HEK293 (cell line): ENCODE results near the gene AGRN.

Experiments
- BCL11B ChIP-seq: fragments of 450-650 bp; formaldehyde crosslinking; IDR thresholded peaks from 2 replicates; pipeline ENCODE4 v1.5.1; 2016; ENCODE audit warnings: low read depth, missing biosample characterization, missing genetic modification characterization
- GLIS2 ChIP-seq: fragments of 450-650 bp; formaldehyde crosslinking; IDR thresholded peaks from 2 replicates; pipeline ENCODE4 v1.5.1; 2016; ENCODE audit warnings: missing biosample characterization, missing genetic modification characterization
- PRDM6 ChIP-seq: fragments of 450-650 bp; formaldehyde crosslinking; IDR thresholded peaks from 2 replicates; pipeline ENCODE4 v1.5.1; 2017; ENCODE audit warnings: missing biosample characterization, missing genetic modification characterization
- SALL2 ChIP-seq: fragments of 450-650 bp; formaldehyde crosslinking; IDR thresholded peaks from 2 replicates; pipeline ENCODE4 v1.5.0; 2017; ENCODE audit warnings: missing biosample characterization, mild to moderate bottlenecking, missing genetic modification characterization, borderline replicate concordance
- SP7 ChIP-seq: fragments of 450-650 bp; formaldehyde crosslinking; IDR thresholded peaks from 2 replicates; pipeline ENCODE4 v1.5.1; 2016; ENCODE audit warnings: missing biosample characterization, missing genetic modification characterization
- ZBTB21 ChIP-seq: fragments of 450-650 bp; formaldehyde crosslinking; IDR thresholded peaks from 2 replicates; pipeline ENCODE4 v1.5.1; 2017; ENCODE audit warnings: missing biosample characterization, missing genetic modification characterization
- ZBTB48 ChIP-seq: fragments of 450-650 bp; formaldehyde crosslinking; IDR thresholded peaks from 2 replicates; pipeline ENCODE4 v1.5.1; 2016; ENCODE audit warnings: missing biosample characterization, missing genetic modification characterization
- ZEB2 ChIP-seq: fragments of 450-650 bp; formaldehyde crosslinking; IDR thresholded peaks from 2 replicates; pipeline ENCODE4 v1.5.1; 2016; ENCODE audit warnings: missing biosample characterization, missing genetic modification characterization
- ZFP3 ChIP-seq: fragments of 450-650 bp; formaldehyde crosslinking; IDR thresholded peaks from 2 replicates; pipeline ENCODE4 v1.5.1; 2016; ENCODE audit warnings: low read depth, missing biosample characterization, missing genetic modification characterization
- ZNF112 ChIP-seq: fragments of 450-650 bp; formaldehyde crosslinking; IDR thresholded peaks from 2 replicates; pipeline ENCODE4 v1.5.0; 2017; ENCODE audit warnings: missing biosample characterization, missing genetic modification characterization
- ZNF155 ChIP-seq: fragments of 450-650 bp; formaldehyde crosslinking; IDR thresholded peaks from 2 replicates; pipeline ENCODE4 v1.5.1; 2016; ENCODE audit warnings: missing biosample characterization, missing genetic modification characterization
- ZNF23 ChIP-seq: fragments of 450-650 bp; formaldehyde crosslinking; IDR thresholded peaks from 2 replicates; pipeline ENCODE4 v1.5.1; 2016; ENCODE audit warnings: missing biosample characterization, missing genetic modification characterization, borderline replicate concordance
- ZNF239 ChIP-seq: fragments of 450-650 bp; formaldehyde crosslinking; IDR thresholded peaks from 2 replicates; pipeline ENCODE4 v1.5.1; 2016; ENCODE audit warnings: missing biosample characterization, missing genetic modification characterization
- ZNF341 ChIP-seq: fragments of 450-650 bp; formaldehyde crosslinking; IDR thresholded peaks from 2 replicates; pipeline ENCODE4; 2016; ENCODE audit warnings: low read depth, missing biosample characterization, missing genetic modification characterization
- ZNF366 ChIP-seq: fragments of 450-650 bp; formaldehyde crosslinking; conservative IDR thresholded peaks from 2 replicates; pipeline ENCODE4 v1.5.1; 2016; ENCODE audit warnings: missing biosample characterization, missing genetic modification characterization
- ZNF394 ChIP-seq: fragments of 450-650 bp; formaldehyde crosslinking; IDR thresholded peaks from 2 replicates; pipeline ENCODE4 v1.5.1; 2016; ENCODE audit warnings: missing biosample characterization, missing genetic modification characterization, mild to moderate bottlenecking, moderate library complexity, borderline replicate concordance
- ZNF398 ChIP-seq: fragments of 450-650 bp; formaldehyde crosslinking; IDR thresholded peaks from 2 replicates; pipeline ENCODE4 v1.5.1; 2017; ENCODE audit warnings: missing biosample characterization, missing genetic modification characterization
- ZNF423 ChIP-seq: fragments of 450-650 bp; formaldehyde crosslinking; IDR thresholded peaks from 2 replicates; pipeline ENCODE4 v1.5.1; 2016; ENCODE audit warnings: missing biosample characterization, missing genetic modification characterization
- ZNF426 ChIP-seq: fragments of 450-650 bp; formaldehyde crosslinking; IDR thresholded peaks from 2 replicates; pipeline ENCODE4 v1.5.1; 2017; ENCODE audit warnings: missing biosample characterization, missing genetic modification characterization, mild to moderate bottlenecking, inconsistent platforms, moderate library complexity
- ZNF513 ChIP-seq: fragments of 450-650 bp; IDR thresholded peaks from 2 replicates; pipeline ENCODE4 v1.5.1; 2018; ENCODE audit warnings: missing biosample characterization, missing genetic modification characterization
- ZNF571 ChIP-seq: fragments of 450-650 bp; formaldehyde crosslinking; IDR thresholded peaks from 2 replicates; pipeline ENCODE4 v1.5.0; 2017; ENCODE audit warnings: missing biosample characterization, missing genetic modification characterization
- ZNF626 ChIP-seq: fragments of 450-650 bp; sonication (Bioruptor Pico); formaldehyde crosslinking; IDR thresholded peaks from 2 replicates; pipeline ENCODE4 v1.5.1; 2018; ENCODE audit warnings: missing biosample characterization, missing genetic modification characterization, inconsistent platforms
- ZNF670 ChIP-seq: fragments of 450-650 bp; formaldehyde crosslinking; IDR thresholded peaks from 2 replicates; pipeline ENCODE4 v1.5.1; 2016; ENCODE audit warnings: missing biosample characterization, missing genetic modification characterization, low read depth
- ZNF701 ChIP-seq: fragments of 450-650 bp; formaldehyde crosslinking; IDR thresholded peaks from 2 replicates; pipeline ENCODE4 v1.5.1; 2016; ENCODE audit warnings: missing biosample characterization, missing genetic modification characterization
- ZNF704 ChIP-seq: fragments of 450-650 bp; formaldehyde crosslinking; IDR thresholded peaks from 2 replicates; pipeline ENCODE4 v1.5.1; 2016; ENCODE audit warnings: missing biosample characterization, missing genetic modification characterization
- ZNF707 ChIP-seq: fragments of 450-650 bp; formaldehyde crosslinking; IDR thresholded peaks from 2 replicates; pipeline ENCODE4 v1.5.1; 2016; ENCODE audit warnings: missing biosample characterization, missing genetic modification characterization
- ZNF76 ChIP-seq: fragments of 450-650 bp; formaldehyde crosslinking; IDR thresholded peaks from 2 replicates; pipeline ENCODE4; 2016; ENCODE audit warnings: low read depth, missing biosample characterization, missing genetic modification characterization, borderline replicate concordance
- ZNF791 ChIP-seq: fragments of 450-650 bp; formaldehyde crosslinking; IDR thresholded peaks from 2 replicates; pipeline ENCODE4 v1.5.1; 2016; ENCODE audit warnings: missing biosample characterization, missing genetic modification characterization
- TF ChIP-seq, protein P1 (sequence below): fragments of 450-650 bp; formaldehyde crosslinking; IDR thresholded peaks from 2 replicates; pipeline ENCODE4 v1.5.0; 2017; ENCODE audit warnings: missing biosample characterization, missing genetic modification characterization, borderline replicate concordance
- TF ChIP-seq, protein P2 (sequence below): fragments of 450-650 bp; formaldehyde crosslinking; IDR thresholded peaks from 2 replicates; pipeline ENCODE4 v1.5.1; 2016; ENCODE audit warnings: missing biosample characterization, missing genetic modification characterization

The AGRN gene

GRCh38 chr1:975896-976683 is 43.8 kb upstream of the AGRN start (continued):
- TF ChIP-seq ZNF398: peak; percentile 11; the same call in 1 of the 2 replicates
- TF ChIP-seq ZNF626: no peak
- TF ChIP-seq, protein P1, sequence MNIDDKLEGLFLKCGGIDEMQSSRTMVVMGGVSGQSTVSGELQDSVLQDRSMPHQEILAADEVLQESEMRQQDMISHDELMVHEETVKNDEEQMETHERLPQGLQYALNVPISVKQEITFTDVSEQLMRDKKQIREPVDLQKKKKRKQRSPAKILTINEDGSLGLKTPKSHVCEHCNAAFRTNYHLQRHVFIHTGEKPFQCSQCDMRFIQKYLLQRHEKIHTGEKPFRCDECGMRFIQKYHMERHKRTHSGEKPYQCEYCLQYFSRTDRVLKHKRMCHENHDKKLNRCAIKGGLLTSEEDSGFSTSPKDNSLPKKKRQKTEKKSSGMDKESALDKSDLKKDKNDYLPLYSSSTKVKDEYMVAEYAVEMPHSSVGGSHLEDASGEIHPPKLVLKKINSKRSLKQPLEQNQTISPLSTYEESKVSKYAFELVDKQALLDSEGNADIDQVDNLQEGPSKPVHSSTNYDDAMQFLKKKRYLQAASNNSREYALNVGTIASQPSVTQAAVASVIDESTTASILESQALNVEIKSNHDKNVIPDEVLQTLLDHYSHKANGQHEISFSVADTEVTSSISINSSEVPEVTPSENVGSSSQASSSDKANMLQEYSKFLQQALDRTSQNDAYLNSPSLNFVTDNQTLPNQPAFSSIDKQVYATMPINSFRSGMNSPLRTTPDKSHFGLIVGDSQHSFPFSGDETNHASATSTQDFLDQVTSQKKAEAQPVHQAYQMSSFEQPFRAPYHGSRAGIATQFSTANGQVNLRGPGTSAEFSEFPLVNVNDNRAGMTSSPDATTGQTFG (tag by site-specific recombination): no peak
- TF ChIP-seq ZFP3: no peak
- TF ChIP-seq BCL11B (tag by site-specific recombination): no peak
- no peak for TF ChIP-seq ZBTB21 (tag by site-specific recombination)
- TF ChIP-seq ZBTB48 (tag by site-specific recombination): peak; percentile 43; the same call in 1 of the 2 replicates
- no peak for TF ChIP-seq ZNF239
- no peak for TF ChIP-seq ZNF701 (tag by site-specific recombination)
- TF ChIP-seq PRDM6 (tag by site-specific recombination): no peak
- TF ChIP-seq ZNF76 (tag by site-specific recombination): peak; percentile 39; the same call in 1 of the 2 replicates
- no peak for TF ChIP-seq ZNF423
- no peak for TF ChIP-seq ZNF366 (tag by site-specific recombination)
- TF ChIP-seq ZNF707 (tag by site-specific recombination): no peak
- no peak for TF ChIP-seq ZNF426 (tag by site-specific recombination)
- no peak for TF ChIP-seq ZNF704 (tag by site-specific recombination)
- no peak for TF ChIP-seq ZNF394 (tag by site-specific recombination)
- TF ChIP-seq, protein P2, sequence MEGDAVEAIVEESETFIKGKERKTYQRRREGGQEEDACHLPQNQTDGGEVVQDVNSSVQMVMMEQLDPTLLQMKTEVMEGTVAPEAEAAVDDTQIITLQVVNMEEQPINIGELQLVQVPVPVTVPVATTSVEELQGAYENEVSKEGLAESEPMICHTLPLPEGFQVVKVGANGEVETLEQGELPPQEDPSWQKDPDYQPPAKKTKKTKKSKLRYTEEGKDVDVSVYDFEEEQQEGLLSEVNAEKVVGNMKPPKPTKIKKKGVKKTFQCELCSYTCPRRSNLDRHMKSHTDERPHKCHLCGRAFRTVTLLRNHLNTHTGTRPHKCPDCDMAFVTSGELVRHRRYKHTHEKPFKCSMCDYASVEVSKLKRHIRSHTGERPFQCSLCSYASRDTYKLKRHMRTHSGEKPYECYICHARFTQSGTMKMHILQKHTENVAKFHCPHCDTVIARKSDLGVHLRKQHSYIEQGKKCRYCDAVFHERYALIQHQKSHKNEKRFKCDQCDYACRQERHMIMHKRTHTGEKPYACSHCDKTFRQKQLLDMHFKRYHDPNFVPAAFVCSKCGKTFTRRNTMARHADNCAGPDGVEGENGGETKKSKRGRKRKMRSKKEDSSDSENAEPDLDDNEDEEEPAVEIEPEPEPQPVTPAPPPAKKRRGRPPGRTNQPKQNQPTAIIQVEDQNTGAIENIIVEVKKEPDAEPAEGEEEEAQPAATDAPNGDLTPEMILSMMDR (tag by site-specific recombination): peak; percentile 96
- peak; percentile 92 for TF ChIP-seq ZNF341 (tag by site-specific recombination)
- no peak for TF ChIP-seq ZNF571
- no peak for TF ChIP-seq ZNF112 (tag by site-specific recombination)
- no peak for TF ChIP-seq ZNF513 (tag by site-specific recombination)
- TF ChIP-seq ZEB2: peak; percentile 86; the same call in 1 of the 2 replicates
- no peak for TF ChIP-seq ZNF23
- no peak for TF ChIP-seq ZNF670
- TF ChIP-seq ZNF791 (tag by site-specific recombination): no peak
- TF ChIP-seq ZNF155 (tag by site-specific recombination): no peak
- no peak for TF ChIP-seq SALL2 (tag by site-specific recombination)
- peak; percentile 64 for TF ChIP-seq GLIS2 (tag by site-specific recombination)
- TF ChIP-seq SP7: peak; percentile 40; the same call in 1 of the 2 replicates
